GM12878 (cell line): ENCODE measurements around the gene EMILIN2. TPM values are rescaled to one million over a fixed set of nuclear protein-coding genes. Genes with fewer than 3 reads are reported as not detected.

ENCODE experiments used
- ATAC-seq: fragments of 200-7000 bp; cut with Tn5 transposase; 3 replicates; pipeline ENCODE4 v1.9.1; 2020; ENCODE audit warnings: mild to moderate bottlenecking, moderate library complexity
- BruUV-seq: library from RNA; stranded (reverse); fragments of 400-500 nt; replicated peaks from 2 replicates; lab custom pipeline; 2021; lab: Mats Ljungman, UMichigan
- CTCF ChIA-PET: fragments of 300-600 bp; sonication (Branson Sonifier 250); formaldehyde crosslinking; extraction: SDS; loops from one replicate; lab custom pipeline; 2021; ENCODE audit warnings: inconsistent platforms; lab: Yijun Ruan, JAX
- POLR2A ChIA-PET: fragments of 350-600 bp; formaldehyde crosslinking; extraction: SDS; loops from one replicate; lab custom pipeline; 2021; ENCODE audit warnings: inconsistent platforms; lab: Charles Lee
- RAD21 ChIA-PET: fragments of 300-600 bp; sonication (Branson Sonifier 250); formaldehyde crosslinking; loops from one replicate; lab custom pipeline; 2023; ENCODE audit warnings: antibody characterized with exemption; ENCODE audit not compliant: unreplicated experiment; lab: Charles Lee
- SMC1A ChIA-PET: fragments of 300-600 bp; sonication (Branson Sonifier 250); formaldehyde crosslinking; loops from one replicate; lab custom pipeline; 2023; ENCODE audit not compliant: unreplicated experiment, uncharacterized antibody; lab: Charles Lee
- DNase-seq: peaks from one replicate; pipeline ENCODE4 v3.0.0-alpha.2; 2011; ENCODE audit warnings: low read depth, low spot score
- FAIRE-seq: peaks from 3 replicates; lab custom pipeline; 2011; peaks lifted over from hg19 to GRCh38; lab: Jason Lieb, UNC
- H2AFZ ChIP-seq: 2 replicates; pipeline ENCODE4 v1.6.0; 2011; ENCODE audit warnings: low read depth, low read length, control low read depth; ENCODE audit not compliant: control insufficient read depth
- H3K27ac ChIP-seq: 2 replicates; pipeline ENCODE4 v1.5.1; 2011; ENCODE audit warnings: control low read depth; ENCODE audit not compliant: control insufficient read depth, insufficient read depth
- H3K27me3 ChIP-seq, 2 experiments: replicated peaks in 1 of 2; 2 replicates each; pipeline versions ENCODE4 v1.6.0 to v1.6.1; 2011; ENCODE audit warnings: low read length in 1 of 2; ENCODE audit not compliant: control insufficient read depth in 2 of 2, insufficient read depth in 2 of 2
- H3K36me3 ChIP-seq, 2 experiments: 2 replicates each; pipeline ENCODE4 v1.5.1; 2011; ENCODE audit warnings: low read length in 1 of 2; ENCODE audit not compliant: control insufficient read depth in 2 of 2, insufficient read depth in 2 of 2
- H3K4me1 ChIP-seq: 2 replicates; pipeline ENCODE4 v1.6.1; 2011; ENCODE audit warnings: mild to moderate bottlenecking, low read length, moderate library complexity, mixed read lengths; ENCODE audit not compliant: control insufficient read depth, insufficient read depth
- H3K4me2 ChIP-seq: 2 replicates; pipeline ENCODE4 v1.6.0; 2011; ENCODE audit warnings: control low read depth; ENCODE audit not compliant: control insufficient read depth, insufficient read depth
- H3K4me3 ChIP-seq: fragments of 200-600 bp; sonication (generic); 2 replicates; pipeline ENCODE4 v1.5.1; 2016
- H3K79me2 ChIP-seq: 2 replicates; pipeline ENCODE4 v1.6.0; 2011; ENCODE audit warnings: low read length; ENCODE audit not compliant: control insufficient read depth, insufficient read depth
- H3K9ac ChIP-seq: 2 replicates; pipeline ENCODE4 v1.8.0; 2011; ENCODE audit warnings: low read length, control low read depth, mixed read lengths; ENCODE audit not compliant: control insufficient read depth, insufficient read depth
- H3K9me3 ChIP-seq: replicated peaks from 3 replicates; pipeline ENCODE4 v1.5.1; 2011; ENCODE audit warnings: mild to moderate bottlenecking, low read length; ENCODE audit not compliant: control insufficient read depth, insufficient read depth
- H4K20me1 ChIP-seq: 2 replicates; pipeline ENCODE4 v1.6.0; 2011; ENCODE audit not compliant: control insufficient read depth, insufficient read depth
- ATF2 ChIP-seq: IDR thresholded peaks from 2 replicates; pipeline ENCODE4 v1.6.1; 2012; ENCODE audit warnings: low read length, inconsistent platforms
- CHD4 ChIP-seq: fragments of 200-600 bp; sonication (generic); IDR thresholded peaks from 2 replicates; pipeline ENCODE4 v1.6.1; 2016; ENCODE audit warnings: mild to moderate bottlenecking
- EP300 ChIP-seq, 2 experiments: fragments of 150-350 bp in 1 of 2; IDR thresholded peaks; 2 replicates each; pipeline ENCODE4 v1.6.1; 2011 to 2012; ENCODE audit warnings: low read depth in 2 of 2, low read length in 2 of 2, borderline replicate concordance in 1 of 2, improper control_type of control experiment in 1 of 2, inconsistent platforms in 1 of 2; ENCODE audit not compliant: control insufficient read depth in 1 of 2
- FOS ChIP-seq: IDR thresholded peaks from 3 replicates; pipeline ENCODE4 v1.6.1; 2011; ENCODE audit warnings: borderline replicate concordance; ENCODE audit not compliant: insufficient read length; ENCODE audit errors: extremely low read depth
- KLF5 ChIP-seq: fragments of 450-650 bp; IDR thresholded peaks from 2 replicates; pipeline ENCODE4 v1.6.1; 2014; ENCODE audit warnings: mild to moderate bottlenecking; ENCODE audit not compliant: partially characterized antibody
- NFXL1 ChIP-seq: fragments of 450-650 bp; IDR thresholded peaks from 2 replicates; pipeline ENCODE4 v1.6.1; 2017; ENCODE audit warnings: antibody characterized with exemption, mild to moderate bottlenecking, borderline replicate concordance
- SRF ChIP-seq, 2 experiments: IDR thresholded peaks; 2 replicates each; pipeline ENCODE4 v1.6.1; 2011; ENCODE audit warnings: low read depth in 2 of 2, low read length in 2 of 2, mild to moderate bottlenecking in 1 of 2, moderate library complexity in 1 of 2
- ZNF592 ChIP-seq: fragments of 450-650 bp; IDR thresholded peaks from 2 replicates; pipeline ENCODE4 v1.6.1; 2017; ENCODE audit warnings: mild to moderate bottlenecking, moderate library complexity
- ZNF687 ChIP-seq: fragments of 450-650 bp; IDR thresholded peaks from 2 replicates; pipeline ENCODE4 v1.6.1; 2017; ENCODE audit warnings: mild to moderate bottlenecking, moderate library complexity
- WGBS: methylation state at CpG from one replicate; pipeline ENCODE4 v1.1.6; 2016; ENCODE audit warnings: low lambda C conversion rate; ENCODE audit not compliant: insufficient replicate concordance, insufficient coverage; ENCODE audit errors: missing lambda C conversion rate; 5-methylcytosine and 5-hydroxymethylcytosine counted together
- in situ Hi-C: fragments of 300-500 bp; cut with MboI; formaldehyde crosslinking; loops from 9 replicates; pipeline ENCODE4 v1.14.3; 2018; ENCODE audit warnings: mixed read lengths
- intact Hi-C: fragments of 100-400 bp; cut with micrococcal nuclease; formaldehyde crosslinking; loops from one replicate; pipeline ENCODE4 v1.14.2; 2022; ENCODE audit not compliant: unreplicated experiment
- polyA plus RNA-seq, 11 experiments: library from polyadenylated mRNA; depleted of rRNA in 4 of 11; unstranded in 6 of 11; stranded (reverse) in 5 of 11; fragments of >200 nt; fragmentation: Nextera tagmentation in 4 of 11; fragmentation: Illumina TruSeq in 1 of 11; extraction: Ambion mirVana in 4 of 11; extraction: Trizol in 1 of 11; gene quantifications; 1 replicate in 1 of 11; 2 replicates in 10 of 11; pipeline versions ENCODE4 v1.2.1 to v1.2.3, GENCODE V29; 2011 to 2016; ENCODE audit warnings: inconsistent platforms in 2 of 11, missing spikeins in 2 of 11, low read depth in 1 of 11
- total RNA-seq, 4 experiments: library from RNA; depleted of rRNA in 3 of 4; stranded (reverse); fragments of >200 nt in 3 of 4; fragmentation: Illumina TruSeq in 1 of 4; extraction: Trizol in 1 of 4; gene quantifications; 2 replicates each; pipeline versions ENCODE4 v1.2.1 to v1.2.3, GENCODE V29; 2013 to 2021

The EMILIN2 gene
- total and polyA plus RNA-seq, 10 of the 15 experiments (the other 5 are each of a cell fraction or from before 2014, with no cell fraction given): 0.58 to 18.4 (median 5.9) TPM

GRCh38 chr18:2964361-2965010 is 117.7 kb downstream of the EMILIN2 start:
- ChIA-PET SMC1A (interaction anchor here (1.0 to 9.2 kb wide), 6 partner anchors 13 to 283 kb away, joined by 3 to 187 read pairs (median 50); partner anchors contain the start of gene MYL12A), RAD21 (interaction anchor here (0.7 to 8.5 kb wide), 6 partner anchors 6 to 22 kb away, joined by 3 to 155 read pairs (median 4); no protein-coding TSS in a partner anchor), POLR2A (interaction anchor here (0.6 to 2.0 kb wide), 4 partner anchors 15 to 308 kb away, joined by 3 to 5 read pairs (median 4); no protein-coding TSS in a partner anchor), CTCF (interaction anchor here (0.6 to 21.4 kb wide), 4 partner anchors 11 to 283 kb away, joined by 3 to 285 read pairs (median 88); partner anchors contain the start of gene MYL12A)
- Histone ChIP-seq H3K4me1 (peaks cover 68% of the 10 kb centered on the region), H3K9me3 (no peaks in the 10 kb centered on the region), H3K4me2 (no peak overlapping the region), H3K36me3 (no peaks in the 10 kb centered on the region), H3K79me2 (peaks cover 70% of the 10 kb centered on the region), H3K9ac (no peak overlapping the region), H3K27ac (no peak overlapping the region), H3K27me3 (no peaks in the 10 kb centered on the region), H3K4me3 (no peak overlapping the region), H4K20me1 (no peaks in the 10 kb centered on the region), H2AFZ (no peak overlapping the region)
- DNase-seq (no peak), FAIRE-seq (no peak), ATAC-seq (no peak)
- in situ Hi-C loops (loop anchor here (25.0 kb wide), 2 partner anchors 1298 to 1373 kb away; no protein-coding TSS in a partner anchor), intact Hi-C loops (loop anchor here (5.0 kb wide), 1 partner anchor 283 kb away; the partner anchor contains the start of gene MYL12A)
- WGBS: 84% methylated on average over 8 of the region's 8 CpGs
- no peak for TF ChIP-seq SRF (IDR thresholded peaks at IDR 0.05; ENCODE audit: low read depth in 2 of 2, low read length in 2 of 2)
- no peak for TF ChIP-seq ATF2
- TF ChIP-seq FOS: no peak
- TF ChIP-seq EP300 (IDR thresholded peaks at IDR 0.05; ENCODE audit: borderline replicate concordance in 1 of 2, control insufficient read depth in 1 of 2, low read depth in 2 of 2, low read length in 2 of 2): no peak
- TF ChIP-seq KLF5: no peak
- no peak for TF ChIP-seq CHD4
- no peak for TF ChIP-seq ZNF592
- no peak for TF ChIP-seq ZNF687
- no peak for TF ChIP-seq NFXL1
- BruUV-seq: no TSS peak
